Measurements from ENCODE around the gene NBPF3.
"Not testable (repeated sequence)": the region's sequence is repeated elsewhere in the genome, so short reads cannot be mapped to it uniquely, and the experiment has no call there.

The NBPF3 gene

GRCh38 chr1:21483881-21484280 is 43.9 kb downstream of the NBPF3 start:
- not testable (repeated sequence) for H2BK120ac ChIP-seq (ENCODE audit: insufficient read depth, low read length, poor library complexity); H3K4me1 ChIP-seq (ENCODE audit: control insufficient read depth in 1 of 2, insufficient read depth in 2 of 2, low read length in 2 of 2); H3K4ac ChIP-seq (ENCODE audit: low read depth, low read length); H3K18ac ChIP-seq (ENCODE audit: low read length); H3K4me2 ChIP-seq (ENCODE audit: low read length); H4K8ac ChIP-seq (ENCODE audit: low read depth, low read length); H2BK5ac ChIP-seq (ENCODE audit: low read depth, low read length, poor library complexity); H4K12ac ChIP-seq (ENCODE audit: low read depth, low read length); H2BK12ac ChIP-seq (ENCODE audit: low read length); H3K36me3 ChIP-seq (ENCODE audit: control insufficient read depth in 1 of 2, insufficient read depth in 2 of 2, low read length in 2 of 2); H3K4me3 ChIP-seq (ENCODE audit: low read depth, low read length); H3K79me2 ChIP-seq (ENCODE audit: control insufficient read depth, insufficient read depth, low read length, poor library complexity); H3K14ac ChIP-seq (ENCODE audit: low read length); H2AFZ ChIP-seq (ENCODE audit: insufficient read depth, low read length, poor library complexity); DNase-seq; H2AK5ac ChIP-seq (ENCODE audit: low read length); H3K27ac ChIP-seq (ENCODE audit: low read depth, low read length); H3K23ac ChIP-seq (ENCODE audit: low read length); H3K9ac ChIP-seq (ENCODE audit: low read length); H4K91ac ChIP-seq (ENCODE audit: low read depth, low read length); H3K79me1 ChIP-seq (ENCODE audit: low read length); H3K9me3 ChIP-seq (ENCODE audit: insufficient read depth, low read depth, low read length); H3K27me3 ChIP-seq (ENCODE audit: insufficient read depth, low read length)
- no CpG with 5 or more reads among the region's 4 CpGs for WGBS (ENCODE audit: extremely low coverage, insufficient coverage, insufficient read length)

GRCh38 chr1:21489146-21489545 is 49.2 kb downstream of the NBPF3 start:
- H2BK120ac ChIP-seq (ENCODE audit: insufficient read depth, low read length, poor library complexity), result no peak overlapping the region
- H3K4me1 ChIP-seq (ENCODE audit: control insufficient read depth in 1 of 2, insufficient read depth in 2 of 2, low read length in 2 of 2), result no peaks in the 10 kb centered on the region
- no peak overlapping the region for H3K4me2 ChIP-seq (ENCODE audit: low read length)
- no peak overlapping the region for H3K14ac ChIP-seq (ENCODE audit: low read length)
- no peaks in the 10 kb centered on the region for H3K27me3 ChIP-seq (ENCODE audit: insufficient read depth, low read length)
- no peak overlapping the region for H4K12ac ChIP-seq (ENCODE audit: low read depth, low read length)
- H3K36me3 ChIP-seq (ENCODE audit: control insufficient read depth in 1 of 2, insufficient read depth in 2 of 2, low read length in 2 of 2), result no peaks in the 10 kb centered on the region
- H2BK12ac ChIP-seq (ENCODE audit: low read length), result no peak overlapping the region
- no peak overlapping the region for H3K4me3 ChIP-seq (ENCODE audit: low read depth, low read length)
- no peak overlapping the region for H3K23ac ChIP-seq (ENCODE audit: low read length)
- no peak overlapping the region for H3K27ac ChIP-seq (ENCODE audit: low read depth, low read length)
- H3K9ac ChIP-seq (ENCODE audit: low read length), result no peak overlapping the region
- H3K79me2 ChIP-seq (ENCODE audit: control insufficient read depth, insufficient read depth, low read length, poor library complexity), result no peaks in the 10 kb centered on the region
- no peak for DNase-seq
- no peak overlapping the region for H3K18ac ChIP-seq (ENCODE audit: low read length)
- H3K4ac ChIP-seq (ENCODE audit: low read depth, low read length), result no peak overlapping the region
- no peak overlapping the region for H4K91ac ChIP-seq (ENCODE audit: low read depth, low read length)
- H2BK5ac ChIP-seq (ENCODE audit: low read depth, low read length, poor library complexity), result no peak overlapping the region
- H3K79me1 ChIP-seq (ENCODE audit: low read length), result no peaks in the 10 kb centered on the region
- WGBS (ENCODE audit: extremely low coverage, insufficient coverage, insufficient read length), result no CpG with 5 or more reads among the region's 11 CpGs
- no peak overlapping the region for H2AFZ ChIP-seq (ENCODE audit: insufficient read depth, low read length, poor library complexity)
- H4K8ac ChIP-seq (ENCODE audit: low read depth, low read length), result no peak overlapping the region
- H3K9me3 ChIP-seq (ENCODE audit: insufficient read depth, low read depth, low read length), result peaks cover 2% of the 10 kb centered on the region
- H2AK5ac ChIP-seq (ENCODE audit: low read length), result no peak overlapping the region

GRCh38 chr1:21490774-21491487 is 51.0 kb downstream of the NBPF3 start:
- Histone ChIP-seq H3K23ac (ENCODE audit: low read length) (no peak overlapping the region), H3K4me1 (ENCODE audit: control insufficient read depth in 1 of 2, insufficient read depth in 2 of 2, low read length in 2 of 2) (no peaks in the 10 kb centered on the region), H3K79me2 (ENCODE audit: control insufficient read depth, insufficient read depth, low read length, poor library complexity) (no peaks in the 10 kb centered on the region), H2AFZ (ENCODE audit: insufficient read depth, low read length, poor library complexity) (no peak overlapping the region), H2BK5ac (ENCODE audit: low read depth, low read length, poor library complexity) (no peak overlapping the region), H2BK12ac (ENCODE audit: low read length) (no peak overlapping the region), H3K9me3 (ENCODE audit: insufficient read depth, low read depth, low read length) (peaks cover 2% of the 10 kb centered on the region), H3K36me3 (ENCODE audit: control insufficient read depth in 1 of 2, insufficient read depth in 2 of 2, low read length in 2 of 2) (no peaks in the 10 kb centered on the region), H3K4me3 (ENCODE audit: low read depth, low read length) (no peak overlapping the region), H3K18ac (ENCODE audit: low read length) (no peak overlapping the region), H3K79me1 (ENCODE audit: low read length) (no peaks in the 10 kb centered on the region), H3K9ac (ENCODE audit: low read length) (no peak overlapping the region), H4K8ac (ENCODE audit: low read depth, low read length) (no peak overlapping the region), H4K12ac (ENCODE audit: low read depth, low read length) (no peak overlapping the region), H3K14ac (ENCODE audit: low read length) (no peak overlapping the region), H3K27ac (ENCODE audit: low read depth, low read length) (no peak overlapping the region), H3K4ac (ENCODE audit: low read depth, low read length) (no peak overlapping the region), H3K27me3 (ENCODE audit: insufficient read depth, low read length) (no peaks in the 10 kb centered on the region), H4K91ac (ENCODE audit: low read depth, low read length) (no peak overlapping the region), H3K4me2 (ENCODE audit: low read length) (no peak overlapping the region), H2BK120ac (ENCODE audit: insufficient read depth, low read length, poor library complexity) (no peak overlapping the region), H2AK5ac (ENCODE audit: low read length) (no peak overlapping the region)
- peak; percentile 51 to 74 for DNase-seq
- WGBS (ENCODE audit: extremely low coverage, insufficient coverage, insufficient read length), result no CpG with 5 or more reads among the region's 11 CpGs

- Histone ChIP-seq H3K4me2 (ENCODE audit: low read length) (no peak overlapping the region), H4K12ac (ENCODE audit: low read depth, low read length) (no peak overlapping the region), H3K4me1 (ENCODE audit: control insufficient read depth in 1 of 2, insufficient read depth in 2 of 2, low read length in 2 of 2) (no peaks in the 10 kb centered on the region), H2BK5ac (ENCODE audit: low read depth, low read length, poor library complexity) (no peak overlapping the region), H3K23ac (ENCODE audit: low read length) (no peak overlapping the region), H3K9ac (ENCODE audit: low read length) (no peak overlapping the region), H3K36me3 (ENCODE audit: control insufficient read depth in 1 of 2, insufficient read depth in 2 of 2, low read length in 2 of 2) (no peaks in the 10 kb centered on the region), H3K4ac (ENCODE audit: low read depth, low read length) (no peak overlapping the region), H4K91ac (ENCODE audit: low read depth, low read length) (no peak overlapping the region), H4K8ac (ENCODE audit: low read depth, low read length) (no peak overlapping the region), H3K27me3 (ENCODE audit: insufficient read depth, low read length) (no peaks in the 10 kb centered on the region), H2AFZ (ENCODE audit: insufficient read depth, low read length, poor library complexity) (no peak overlapping the region), H3K79me2 (ENCODE audit: control insufficient read depth, insufficient read depth, low read length, poor library complexity) (no peaks in the 10 kb centered on the region), H3K27ac (ENCODE audit: low read depth, low read length) (no peak overlapping the region), H3K4me3 (ENCODE audit: low read depth, low read length) (no peak overlapping the region), H3K9me3 (ENCODE audit: insufficient read depth, low read depth, low read length) (peaks cover 2% of the 10 kb centered on the region), H3K79me1 (ENCODE audit: low read length) (no peaks in the 10 kb centered on the region), H3K18ac (ENCODE audit: low read length) (no peak overlapping the region), H3K14ac (ENCODE audit: low read length) (no peak overlapping the region), H2BK12ac (ENCODE audit: low read length) (no peak overlapping the region), H2AK5ac (ENCODE audit: low read length) (no peak overlapping the region), H2BK120ac (ENCODE audit: insufficient read depth, low read length, poor library complexity) (no peak overlapping the region)
- no CpG with 5 or more reads among the region's 8 CpGs for WGBS (ENCODE audit: extremely low coverage, insufficient coverage, insufficient read length)
- DNase-seq, result no peak
Observed at GRCh38 chr1:21491488-21492355, 51.8 kb downstream of the NBPF3 start.

Measured in trophoblast cell (in vitro differentiated cells and primary cell).